Fibroblast of lung (primary cell): ENCODE data around the gene RHBDD3.

Source experiments
- CTCF ChIP-seq, 2 donors: IDR thresholded peaks in 1 of 2; conservative IDR thresholded peaks in 1 of 2; 1 replicate in 1 of 2; 2 replicates in 1 of 2; pipeline ENCODE4 v1.5.1; 2011 to 2012; ENCODE audit warnings: low read length in 2 of 2, control low read depth in 1 of 2, inconsistent platforms in 1 of 2, low read depth in 1 of 2, mild to moderate bottlenecking in 1 of 2
- EZH2 ChIP-seq: IDR thresholded peaks from 2 replicates; pipeline ENCODE4 v1.5.1; 2012; ENCODE audit warnings: low read length, control low read depth, mild to moderate bottlenecking; ENCODE audit errors: missing control alignments

GRCh38 chr22:29292379-29292778 lies 24.6 kb upstream of the RHBDD3 start:
- TF ChIP-seq EZH2 (no peak), CTCF (conservative IDR thresholded peaks at IDR 0.05 in 1 of 2, IDR thresholded peaks at IDR 0.05 in 1 of 2; ENCODE audit: low read depth in 1 of 2, low read length in 2 of 2) (no peak)
